GM12878 (cell line): ENCODE measurements around the gene TSC22D4. TPM values are rescaled to one million over a fixed set of nuclear protein-coding genes. Genes with fewer than 3 reads are reported as not detected.

Source experiments
- ATAC-seq: fragments of 200-7000 bp; cut with Tn5 transposase; 3 replicates; pipeline ENCODE4 v1.9.1; 2020; ENCODE audit warnings: mild to moderate bottlenecking, moderate library complexity
- BruUV-seq: library from RNA; stranded (reverse); fragments of 400-500 nt; replicated peaks from 2 replicates; lab custom pipeline; 2021; lab: Mats Ljungman, UMichigan
- CTCF ChIA-PET: fragments of 300-600 bp; sonication (Branson Sonifier 250); formaldehyde crosslinking; extraction: SDS; loops from one replicate; lab custom pipeline; 2021; ENCODE audit warnings: inconsistent platforms; lab: Yijun Ruan, JAX
- POLR2A ChIA-PET: fragments of 350-600 bp; formaldehyde crosslinking; extraction: SDS; loops from one replicate; lab custom pipeline; 2021; ENCODE audit warnings: inconsistent platforms; lab: Charles Lee
- RAD21 ChIA-PET: fragments of 300-600 bp; sonication (Branson Sonifier 250); formaldehyde crosslinking; loops from one replicate; lab custom pipeline; 2023; ENCODE audit warnings: antibody characterized with exemption; ENCODE audit not compliant: unreplicated experiment; lab: Charles Lee
- SMC1A ChIA-PET: fragments of 300-600 bp; sonication (Branson Sonifier 250); formaldehyde crosslinking; loops from one replicate; lab custom pipeline; 2023; ENCODE audit not compliant: unreplicated experiment, uncharacterized antibody; lab: Charles Lee
- DNase-seq: peaks from one replicate; pipeline ENCODE4 v3.0.0-alpha.2; 2011; ENCODE audit warnings: low read depth, low spot score
- FAIRE-seq: peaks from 3 replicates; lab custom pipeline; 2011; peaks lifted over from hg19 to GRCh38; lab: Jason Lieb, UNC
- H2AFZ ChIP-seq: 2 replicates; pipeline ENCODE4 v1.6.0; 2011; ENCODE audit warnings: low read depth, low read length, control low read depth; ENCODE audit not compliant: control insufficient read depth
- H3K27ac ChIP-seq: 2 replicates; pipeline ENCODE4 v1.5.1; 2011; ENCODE audit warnings: control low read depth; ENCODE audit not compliant: control insufficient read depth, insufficient read depth
- H3K27me3 ChIP-seq, 2 experiments: replicated peaks in 1 of 2; 2 replicates each; pipeline versions ENCODE4 v1.6.0 to v1.6.1; 2011; ENCODE audit warnings: low read length in 1 of 2; ENCODE audit not compliant: control insufficient read depth in 2 of 2, insufficient read depth in 2 of 2
- H3K36me3 ChIP-seq, 2 experiments: 2 replicates each; pipeline ENCODE4 v1.5.1; 2011; ENCODE audit warnings: low read length in 1 of 2; ENCODE audit not compliant: control insufficient read depth in 2 of 2, insufficient read depth in 2 of 2
- H3K4me1 ChIP-seq: 2 replicates; pipeline ENCODE4 v1.6.1; 2011; ENCODE audit warnings: mild to moderate bottlenecking, low read length, moderate library complexity, mixed read lengths; ENCODE audit not compliant: control insufficient read depth, insufficient read depth
- H3K4me2 ChIP-seq: 2 replicates; pipeline ENCODE4 v1.6.0; 2011; ENCODE audit warnings: control low read depth; ENCODE audit not compliant: control insufficient read depth, insufficient read depth
- H3K4me3 ChIP-seq: fragments of 200-600 bp; sonication (generic); 2 replicates; pipeline ENCODE4 v1.5.1; 2016
- H3K79me2 ChIP-seq: 2 replicates; pipeline ENCODE4 v1.6.0; 2011; ENCODE audit warnings: low read length; ENCODE audit not compliant: control insufficient read depth, insufficient read depth
- H3K9ac ChIP-seq: 2 replicates; pipeline ENCODE4 v1.8.0; 2011; ENCODE audit warnings: low read length, control low read depth, mixed read lengths; ENCODE audit not compliant: control insufficient read depth, insufficient read depth
- H3K9me3 ChIP-seq: replicated peaks from 3 replicates; pipeline ENCODE4 v1.5.1; 2011; ENCODE audit warnings: mild to moderate bottlenecking, low read length; ENCODE audit not compliant: control insufficient read depth, insufficient read depth
- H4K20me1 ChIP-seq: 2 replicates; pipeline ENCODE4 v1.6.0; 2011; ENCODE audit not compliant: control insufficient read depth, insufficient read depth
- ASH2L ChIP-seq: fragments of 300-600, 200-600 bp; sonication (generic); IDR thresholded peaks from 2 replicates; pipeline ENCODE4 v1.6.1; 2017; ENCODE audit warnings: low read depth, mild to moderate bottlenecking, borderline replicate concordance
- BMI1 ChIP-seq: fragments of 450-650 bp; IDR thresholded peaks from 2 replicates; pipeline ENCODE4 v1.6.1; 2016; ENCODE audit warnings: mild to moderate bottlenecking, moderate library complexity, borderline replicate concordance
- CEBPB ChIP-seq, 2 experiments: fragments of 150-350 bp in 1 of 2; IDR thresholded peaks; 2 replicates each; pipeline ENCODE4 v1.6.1; 2012 to 2014; ENCODE audit warnings: low read depth in 2 of 2, low read length in 2 of 2, borderline replicate concordance in 1 of 2, inconsistent platforms in 1 of 2
- GATAD2B ChIP-seq: fragments of 450-650 bp; conservative IDR thresholded peaks from 2 replicates; pipeline ENCODE4 v1.6.1; 2017; ENCODE audit warnings: low read depth, mild to moderate bottlenecking, moderate library complexity
- TAF1 ChIP-seq: IDR thresholded peaks from 2 replicates; pipeline ENCODE4 v1.6.1; 2011; ENCODE audit warnings: mild to moderate bottlenecking, low read depth, low read length, borderline replicate concordance
- WGBS: methylation state at CpG from one replicate; pipeline ENCODE4 v1.1.6; 2016; ENCODE audit warnings: low lambda C conversion rate; ENCODE audit not compliant: insufficient replicate concordance, insufficient coverage; ENCODE audit errors: missing lambda C conversion rate; 5-methylcytosine and 5-hydroxymethylcytosine counted together
- in situ Hi-C: fragments of 300-500 bp; cut with MboI; formaldehyde crosslinking; loops from 9 replicates; pipeline ENCODE4 v1.14.3; 2018; ENCODE audit warnings: mixed read lengths
- intact Hi-C: fragments of 100-400 bp; cut with micrococcal nuclease; formaldehyde crosslinking; loops from one replicate; pipeline ENCODE4 v1.14.2; 2022; ENCODE audit not compliant: unreplicated experiment
- polyA plus RNA-seq, 11 experiments: library from polyadenylated mRNA; depleted of rRNA in 4 of 11; unstranded in 6 of 11; stranded (reverse) in 5 of 11; fragments of >200 nt; fragmentation: Nextera tagmentation in 4 of 11; fragmentation: Illumina TruSeq in 1 of 11; extraction: Ambion mirVana in 4 of 11; extraction: Trizol in 1 of 11; gene quantifications; 1 replicate in 1 of 11; 2 replicates in 10 of 11; pipeline versions ENCODE4 v1.2.1 to v1.2.3, GENCODE V29; 2011 to 2016; ENCODE audit warnings: inconsistent platforms in 2 of 11, missing spikeins in 2 of 11, low read depth in 1 of 11
- total RNA-seq, 4 experiments: library from RNA; depleted of rRNA in 3 of 4; stranded (reverse); fragments of >200 nt in 3 of 4; fragmentation: Illumina TruSeq in 1 of 4; extraction: Trizol in 1 of 4; gene quantifications; 2 replicates each; pipeline versions ENCODE4 v1.2.1 to v1.2.3, GENCODE V29; 2013 to 2021

TSC22D4 gene
- total and polyA plus RNA-seq, 10 of the 15 experiments (the other 5 are each of a cell fraction or from before 2014, with no cell fraction given), result 0.50 to 65.7 (median 24.4) TPM

- H4K20me1 ChIP-seq, result no peaks in the 10 kb centered on the region
- no peaks in the 10 kb centered on the region for H3K4me1 ChIP-seq
- no peaks in the 10 kb centered on the region for H3K36me3 ChIP-seq
- SMC1A ChIA-PET, result no interaction called here
- no peaks in the 10 kb centered on the region for H3K9me3 ChIP-seq
- POLR2A ChIA-PET, result no interaction called here
- in situ Hi-C loops, result no loop called here
- H3K27ac ChIP-seq, result no peak overlapping the region
- ATAC-seq, result no peak
- BruUV-seq, result no TSS peak
- no peaks in the 10 kb centered on the region for H3K27me3 ChIP-seq
- no peak for TF ChIP-seq ASH2L
- H3K79me2 ChIP-seq, result no peaks in the 10 kb centered on the region
- H3K4me3 ChIP-seq, result no peak overlapping the region
- RAD21 ChIA-PET, result interaction anchor here (0.5 kb wide), 1 partner anchor 30 kb away, joined by 3 read pairs; the partner anchor contains the start of gene AGFG2
- H3K4me2 ChIP-seq, result no peak overlapping the region
- CTCF ChIA-PET, result interaction anchor here (0.6 kb wide), 1 partner anchor 1375 kb away, joined by 3 read pairs; no protein-coding TSS in a partner anchor
- no peak for FAIRE-seq
- H2AFZ ChIP-seq, result no peak overlapping the region
- WGBS, result 78% methylated on average over 15 of the region's 15 CpGs
- H3K9ac ChIP-seq, result no peak overlapping the region
- intact Hi-C loops, result no loop called here
- DNase-seq, result no peak
These were observed 30.2 kb upstream of the TSC22D4 start for GRCh38 chr7:100509231-100509630.

DNA sequence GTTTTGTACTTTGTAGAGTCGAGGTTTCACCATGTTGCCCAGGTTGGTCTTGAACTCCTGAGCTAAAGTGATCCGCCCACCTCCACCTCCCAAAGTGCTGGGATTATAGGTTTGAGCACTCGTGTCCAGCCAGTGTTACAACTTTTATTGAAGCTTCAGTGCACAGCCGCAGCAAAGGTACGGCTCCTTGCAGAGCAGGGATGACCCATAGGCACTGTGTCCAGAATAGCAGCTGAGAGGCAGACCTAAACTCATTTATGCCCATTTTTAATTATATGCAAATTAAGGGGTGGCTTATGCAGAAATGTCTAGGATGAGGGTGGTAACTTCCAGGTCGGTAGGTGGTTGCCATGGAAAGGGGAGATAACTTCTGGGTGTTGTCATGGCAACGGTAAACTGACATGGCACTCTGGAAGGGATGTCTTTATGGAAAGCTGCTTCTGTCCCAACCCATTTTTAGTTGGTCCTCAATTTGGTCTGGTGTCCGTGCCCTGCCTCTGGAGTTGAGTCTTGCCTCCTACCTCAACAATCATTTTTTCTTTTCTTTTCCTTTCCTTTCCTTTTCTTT is 27.4 kb upstream of the TSC22D4 start:
- no peaks in the 10 kb centered on the region for H4K20me1 ChIP-seq
- DNase-seq, result no peak
- ChIA-PET POLR2A (interaction anchor here (0.7 to 1.6 kb wide), 3 partner anchors 9 to 786 kb away, joined by 3 to 5 read pairs (median 3); partner anchors contain the start of gene AGFG2), SMC1A (interaction anchor here (0.6 to 1.3 kb wide), 4 partner anchors 10 to 54 kb away, joined by 3 read pairs; no protein-coding TSS in a partner anchor), CTCF (interaction anchor here (0.6 to 1.5 kb wide), 4 partner anchors 11 to 593 kb away, joined by 3 to 5 read pairs (median 4); no protein-coding TSS in a partner anchor), RAD21 (interaction anchor here (0.7 to 1.4 kb wide), 2 partner anchors 53 to 494 kb away, joined by 3 to 6 read pairs; no protein-coding TSS in a partner anchor)
- WGBS, result 64% methylated on average over 8 of the region's 8 CpGs
- BruUV-seq, result no TSS peak
- H3K79me2 ChIP-seq, result no peaks in the 10 kb centered on the region
- H3K9me3 ChIP-seq, result no peaks in the 10 kb centered on the region
- no peaks in the 10 kb centered on the region; the same call in 1 of the 2 replicates for H3K4me1 ChIP-seq
- H2AFZ ChIP-seq, result no peak overlapping the region
- H3K27me3 ChIP-seq, result no peaks in the 10 kb centered on the region
- TF ChIP-seq TAF1, result no peak
- no peak for TF ChIP-seq CEBPB (IDR thresholded peaks at IDR 0.05; ENCODE audit: borderline replicate concordance in 1 of 2, low read depth in 2 of 2, low read length in 2 of 2)
- TF ChIP-seq GATAD2B, result no peak
- TF ChIP-seq BMI1, result peak; percentile 79
- H3K4me3 ChIP-seq, result no peak overlapping the region
- no peak overlapping the region for H3K27ac ChIP-seq
- no peak overlapping the region for H3K9ac ChIP-seq
- no peak overlapping the region for H3K4me2 ChIP-seq
- ATAC-seq, result no peak
- in situ Hi-C loops, result no loop called here
- H3K36me3 ChIP-seq, result no peaks in the 10 kb centered on the region
- intact Hi-C loops, result no loop called here
- no peak for FAIRE-seq
